Measurements from ENCODE around the gene FBXL16. TPM values are rescaled to one million over a fixed set of nuclear protein-coding genes. Genes with fewer than 3 reads are reported as not detected.

FBXL16 gene
- total RNA-seq, 1 donor: not detected

GRCh38 chr16:672851-673250, 32.8 kb downstream of the FBXL16 start:
- no peak overlapping the region for H2AFZ ChIP-seq (ENCODE audit: low read length)
- DNase-seq (ENCODE audit: insufficient read length, low spot score, missing footprints): no peak
- H4K20me1 ChIP-seq (ENCODE audit: insufficient read depth, low read length): peaks cover 44% of the 10 kb centered on the region

GRCh38 chr16:672371-672770, 33.2 kb downstream of the FBXL16 start:
- H3K9me3 ChIP-seq (ENCODE audit: low read depth, low read length): no peaks in the 10 kb centered on the region
- no peak overlapping the region for H3K4me3 ChIP-seq (ENCODE audit: insufficient read depth, low read length)
- H3K4me1 ChIP-seq (ENCODE audit: insufficient read depth, low read length): peaks cover 10% of the 10 kb centered on the region
- H3K27me3 ChIP-seq (ENCODE audit: insufficient read depth, low read length): no peaks in the 10 kb centered on the region
- H3K27ac ChIP-seq (ENCODE audit: low read depth, low read length): no peak overlapping the region
- TF ChIP-seq, protein P1, sequence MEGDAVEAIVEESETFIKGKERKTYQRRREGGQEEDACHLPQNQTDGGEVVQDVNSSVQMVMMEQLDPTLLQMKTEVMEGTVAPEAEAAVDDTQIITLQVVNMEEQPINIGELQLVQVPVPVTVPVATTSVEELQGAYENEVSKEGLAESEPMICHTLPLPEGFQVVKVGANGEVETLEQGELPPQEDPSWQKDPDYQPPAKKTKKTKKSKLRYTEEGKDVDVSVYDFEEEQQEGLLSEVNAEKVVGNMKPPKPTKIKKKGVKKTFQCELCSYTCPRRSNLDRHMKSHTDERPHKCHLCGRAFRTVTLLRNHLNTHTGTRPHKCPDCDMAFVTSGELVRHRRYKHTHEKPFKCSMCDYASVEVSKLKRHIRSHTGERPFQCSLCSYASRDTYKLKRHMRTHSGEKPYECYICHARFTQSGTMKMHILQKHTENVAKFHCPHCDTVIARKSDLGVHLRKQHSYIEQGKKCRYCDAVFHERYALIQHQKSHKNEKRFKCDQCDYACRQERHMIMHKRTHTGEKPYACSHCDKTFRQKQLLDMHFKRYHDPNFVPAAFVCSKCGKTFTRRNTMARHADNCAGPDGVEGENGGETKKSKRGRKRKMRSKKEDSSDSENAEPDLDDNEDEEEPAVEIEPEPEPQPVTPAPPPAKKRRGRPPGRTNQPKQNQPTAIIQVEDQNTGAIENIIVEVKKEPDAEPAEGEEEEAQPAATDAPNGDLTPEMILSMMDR (IDR thresholded peaks at IDR 0.05; ENCODE audit: extremely low read depth, low read depth, low read length): no peak
- DNase-seq (ENCODE audit: insufficient read length, low spot score, missing footprints): no peak
- H3K36me3 ChIP-seq (ENCODE audit: insufficient read depth, low read length): peaks cover 41% of the 10 kb centered on the region
- H3K79me2 ChIP-seq (ENCODE audit: insufficient read depth, low read length): peaks cover 35% of the 10 kb centered on the region
- H3K4me2 ChIP-seq (ENCODE audit: insufficient read depth, low read length): no peak overlapping the region
- peaks cover 44% of the 10 kb centered on the region for H4K20me1 ChIP-seq (ENCODE audit: insufficient read depth, low read length)
- H2AFZ ChIP-seq (ENCODE audit: low read length): no peak overlapping the region

More at GRCh38 chr16:672851-673250, 32.8 kb downstream of the FBXL16 start:
- Histone ChIP-seq H3K4me1 (ENCODE audit: insufficient read depth, low read length) (peaks cover 8% of the 10 kb centered on the region), H3K9me3 (ENCODE audit: low read depth, low read length) (no peaks in the 10 kb centered on the region), H3K79me2 (ENCODE audit: insufficient read depth, low read length) (peaks cover 32% of the 10 kb centered on the region), H3K27ac (ENCODE audit: low read depth, low read length) (no peak overlapping the region), H3K4me3 (ENCODE audit: insufficient read depth, low read length) (no peak overlapping the region), H3K4me2 (ENCODE audit: insufficient read depth, low read length) (no peak overlapping the region), H3K27me3 (ENCODE audit: insufficient read depth, low read length) (no peaks in the 10 kb centered on the region), H3K36me3 (ENCODE audit: insufficient read depth, low read length) (peaks cover 41% of the 10 kb centered on the region)
- TF ChIP-seq, protein P1 (IDR thresholded peaks at IDR 0.05; ENCODE audit: extremely low read depth, low read depth, low read length): no peak

- TF ChIP-seq, protein P1 (IDR thresholded peaks at IDR 0.05; ENCODE audit: extremely low read depth, low read depth, low read length): no peak
Observed at GRCh38 chr16:671353-672131, 34.1 kb downstream of the FBXL16 start.

GRCh38 chr16:670485-671352, 34.9 kb downstream of the FBXL16 start:
- no peak overlapping the region for H3K27ac ChIP-seq (ENCODE audit: low read depth, low read length)
- no peaks in the 10 kb centered on the region for H3K9me3 ChIP-seq (ENCODE audit: low read depth, low read length)
- no peak overlapping the region for H2AFZ ChIP-seq (ENCODE audit: low read length)
- no peak overlapping the region for H3K4me3 ChIP-seq (ENCODE audit: insufficient read depth, low read length)
- TF ChIP-seq, protein P1 (IDR thresholded peaks at IDR 0.05; ENCODE audit: extremely low read depth, low read depth, low read length): no peak
- peaks cover 44% of the 10 kb centered on the region for H4K20me1 ChIP-seq (ENCODE audit: insufficient read depth, low read length)
- H3K4me1 ChIP-seq (ENCODE audit: insufficient read depth, low read length): peaks cover 10% of the 10 kb centered on the region
- H3K27me3 ChIP-seq (ENCODE audit: insufficient read depth, low read length): no peaks in the 10 kb centered on the region
- peaks cover 35% of the 10 kb centered on the region for H3K79me2 ChIP-seq (ENCODE audit: insufficient read depth, low read length)
- peaks cover 41% of the 10 kb centered on the region for H3K36me3 ChIP-seq (ENCODE audit: insufficient read depth, low read length)
- no peak overlapping the region for H3K4me2 ChIP-seq (ENCODE audit: insufficient read depth, low read length)
- no peak for DNase-seq (ENCODE audit: insufficient read length, low spot score, missing footprints)

More at GRCh38 chr16:671353-672131, 34.1 kb downstream of the FBXL16 start:
- Histone ChIP-seq H3K4me3 (ENCODE audit: insufficient read depth, low read length) (no peak overlapping the region), H3K4me2 (ENCODE audit: insufficient read depth, low read length) (no peak overlapping the region), H3K79me2 (ENCODE audit: insufficient read depth, low read length) (peaks cover 35% of the 10 kb centered on the region), H4K20me1 (ENCODE audit: insufficient read depth, low read length) (peaks cover 44% of the 10 kb centered on the region), H3K27ac (ENCODE audit: low read depth, low read length) (no peak overlapping the region), H3K27me3 (ENCODE audit: insufficient read depth, low read length) (no peaks in the 10 kb centered on the region), H3K36me3 (ENCODE audit: insufficient read depth, low read length) (peaks cover 41% of the 10 kb centered on the region), H2AFZ (ENCODE audit: low read length) (no peak overlapping the region), H3K4me1 (ENCODE audit: insufficient read depth, low read length) (peaks cover 10% of the 10 kb centered on the region), H3K9me3 (ENCODE audit: low read depth, low read length) (no peaks in the 10 kb centered on the region)
- DNase-seq (ENCODE audit: insufficient read length, low spot score, missing footprints): no peak
